Stimulated activated naive CD8-positive, alpha-beta T cell treated with anti-CD3 and anti-CD28 coated beads, Interleukin-15, Interleukin-2, amounts not matched to agents 100 ng/mL and 50 ng/mL, for 24 hours (primary cell): ENCODE results near the gene CALML4.
"Not testable (repeated sequence)": the region's sequence is repeated elsewhere in the genome, so short reads cannot be mapped to it uniquely, and the experiment has no call there.

Experiments used
- H3K27ac Mint-ChIP-seq: one replicate; pipeline ENCODE4 v1.8.0; 2021; ENCODE audit warnings: mild to moderate bottlenecking, mixed read lengths
- H3K27me3 Mint-ChIP-seq: one replicate; pipeline ENCODE4 v1.8.0; 2021; ENCODE audit warnings: mixed read lengths
- H3K36me3 Mint-ChIP-seq: one replicate; pipeline ENCODE4 v1.8.0; 2021; ENCODE audit warnings: low read depth, mixed read lengths
- H3K4me1 Mint-ChIP-seq: one replicate; pipeline ENCODE4 v1.8.0; 2021; ENCODE audit warnings: low read depth, mixed read lengths
- H3K4me3 Mint-ChIP-seq: one replicate; pipeline ENCODE4 v1.8.0; 2021; ENCODE audit warnings: mild to moderate bottlenecking, mixed read lengths
- H3K9me3 Mint-ChIP-seq: one replicate; pipeline ENCODE4 v1.8.0; 2021; ENCODE audit warnings: mixed read lengths

CALML4 gene

GRCh38 chr15:68229386-68230156 is 24.4 kb upstream of the CALML4 start, which contains the start of gene CLN6:
TSS of gene CLN6 (minus strand) at chr15:68229728. CDS start at chr15:68229584, 144 bp downstream.
- Mint-ChIP-seq H3K4me1 (peaks cover 49% of the 10 kb centered on the region), H3K4me3 (peak within 1 kb of the TSS; percentile 96), H3K27ac (peak within 1 kb of the TSS; percentile 98), H3K9me3 (no peaks in the 10 kb centered on the region), H3K36me3 (peaks cover 17% of the 10 kb centered on the region), H3K27me3 (no peaks in the 10 kb centered on the region)

- peaks cover 17% of the 10 kb centered on the region for H3K36me3 Mint-ChIP-seq
- H3K27ac Mint-ChIP-seq: peak overlapping the region; percentile 91
- no peaks in the 10 kb centered on the region for H3K9me3 Mint-ChIP-seq
- H3K4me1 Mint-ChIP-seq: peaks cover 50% of the 10 kb centered on the region
- peak overlapping the region; percentile 96 for H3K4me3 Mint-ChIP-seq
- H3K27me3 Mint-ChIP-seq: no peaks in the 10 kb centered on the region
These were observed 23.8 kb upstream of the CALML4 start for GRCh38 chr15:68228971-68229385.

GRCh38 chr15:68228143-68228970 is 23.2 kb upstream of the CALML4 start:
- Mint-ChIP-seq H3K9me3 (no peaks in the 10 kb centered on the region), H3K27me3 (no peaks in the 10 kb centered on the region), H3K27ac (peak overlapping the region; percentile 91), H3K4me3 (peak overlapping the region; percentile 96), H3K4me1 (peaks cover 50% of the 10 kb centered on the region), H3K36me3 (peaks cover 18% of the 10 kb centered on the region)

- Mint-ChIP-seq H3K27ac (peak overlapping the region; percentile 91), H3K36me3 (peaks cover 24% of the 10 kb centered on the region), H3K9me3 (no peaks in the 10 kb centered on the region), H3K4me1 (peaks cover 54% of the 10 kb centered on the region), H3K27me3 (no peaks in the 10 kb centered on the region), H3K4me3 (peak overlapping the region; percentile 96)
These were observed 22.6 kb upstream of the CALML4 start for GRCh38 chr15:68227643-68228142.

GRCh38 chr15:68225442-68225841 is 20.3 kb upstream of the CALML4 start:
- H3K4me3 Mint-ChIP-seq, H3K9me3 Mint-ChIP-seq, H3K27me3 Mint-ChIP-seq, H3K27ac Mint-ChIP-seq: not testable (repeated sequence)
- H3K4me1 Mint-ChIP-seq: peaks cover 45% of the 10 kb centered on the region
- H3K36me3 Mint-ChIP-seq: peaks cover 29% of the 10 kb centered on the region

- H3K36me3 Mint-ChIP-seq: peaks cover 36% of the 10 kb centered on the region
- peaks cover 39% of the 10 kb centered on the region for H3K4me1 Mint-ChIP-seq
- H3K9me3 Mint-ChIP-seq: no peaks in the 10 kb centered on the region
- no peaks in the 10 kb centered on the region for H3K27me3 Mint-ChIP-seq
- H3K27ac Mint-ChIP-seq: no peak overlapping the region
- no peak overlapping the region for H3K4me3 Mint-ChIP-seq
These were observed 19.6 kb upstream of the CALML4 start for GRCh38 chr15:68224546-68225250.

- no peak overlapping the region for H3K27ac Mint-ChIP-seq
- peaks cover 39% of the 10 kb centered on the region for H3K4me1 Mint-ChIP-seq
- peaks cover 36% of the 10 kb centered on the region for H3K36me3 Mint-ChIP-seq
- no peaks in the 10 kb centered on the region for H3K9me3 Mint-ChIP-seq
- no peaks in the 10 kb centered on the region for H3K27me3 Mint-ChIP-seq
- no peak overlapping the region for H3K4me3 Mint-ChIP-seq
These were observed 19.0 kb upstream of the CALML4 start for GRCh38 chr15:68224108-68224507.

GRCh38 chr15:68223171-68223570 is 18.0 kb upstream of the CALML4 start:
- H3K27ac Mint-ChIP-seq: peak overlapping the region; percentile 68
- H3K4me1 Mint-ChIP-seq: peaks cover 33% of the 10 kb centered on the region
- no peaks in the 10 kb centered on the region for H3K27me3 Mint-ChIP-seq
- H3K36me3 Mint-ChIP-seq: peaks cover 38% of the 10 kb centered on the region
- no peaks in the 10 kb centered on the region for H3K9me3 Mint-ChIP-seq
- H3K4me3 Mint-ChIP-seq: no peak overlapping the region

- Mint-ChIP-seq H3K4me1 (peaks cover 25% of the 10 kb centered on the region), H3K36me3 (peaks cover 45% of the 10 kb centered on the region)
- not testable (repeated sequence) for H3K9me3 Mint-ChIP-seq, H3K27me3 Mint-ChIP-seq, H3K4me3 Mint-ChIP-seq, H3K27ac Mint-ChIP-seq
These were observed 17.3 kb upstream of the CALML4 start for GRCh38 chr15:68222432-68222743.

GRCh38 chr15:68221530-68222431 is 16.6 kb upstream of the CALML4 start:
- H3K27ac Mint-ChIP-seq, H3K9me3 Mint-ChIP-seq, H3K4me3 Mint-ChIP-seq, H3K27me3 Mint-ChIP-seq: not testable (repeated sequence)
- Mint-ChIP-seq H3K4me1 (peaks cover 20% of the 10 kb centered on the region), H3K36me3 (peaks cover 49% of the 10 kb centered on the region)

GRCh38 chr15:68220967-68221366 is 15.8 kb upstream of the CALML4 start:
- Mint-ChIP-seq H3K36me3 (peaks cover 54% of the 10 kb centered on the region), H3K4me1 (peaks cover 13% of the 10 kb centered on the region), H3K27me3 (no peaks in the 10 kb centered on the region), H3K9me3 (no peaks in the 10 kb centered on the region), H3K4me3 (no peak overlapping the region), H3K27ac (no peak overlapping the region)

- H3K4me3 Mint-ChIP-seq: no peak overlapping the region
These were observed 15.4 kb upstream of the CALML4 start for GRCh38 chr15:68220489-68220888.

GRCh38 chr15:68218847-68219798 is 14.0 kb upstream of the CALML4 start:
- no peak overlapping the region for H3K4me3 Mint-ChIP-seq
- H3K9me3 Mint-ChIP-seq: no peaks in the 10 kb centered on the region
- H3K4me1 Mint-ChIP-seq: peaks cover 3% of the 10 kb centered on the region
- H3K27ac Mint-ChIP-seq: no peak overlapping the region
- peaks cover 60% of the 10 kb centered on the region for H3K36me3 Mint-ChIP-seq
- H3K27me3 Mint-ChIP-seq: no peaks in the 10 kb centered on the region

More at GRCh38 chr15:68220489-68220888, 15.4 kb upstream of the CALML4 start:
- Mint-ChIP-seq H3K27me3 (no peaks in the 10 kb centered on the region), H3K4me1 (peaks cover 13% of the 10 kb centered on the region), H3K27ac (no peak overlapping the region), H3K36me3 (peaks cover 57% of the 10 kb centered on the region), H3K9me3 (no peaks in the 10 kb centered on the region)
